Measurements from ENCODE around the gene SUMO2. TPM values are rescaled to one million over a fixed set of nuclear protein-coding genes. Genes with fewer than 3 reads are reported as not detected.
"Not testable (repeated sequence)": the region's sequence is repeated elsewhere in the genome, so short reads cannot be mapped to it uniquely, and the experiment has no call there.

Gene SUMO2
- total RNA-seq, 1 experiment from 2014 or later = 675 TPM

- Histone ChIP-seq H3K27me3 (replicated peaks; ENCODE audit: control insufficient read depth, insufficient read depth, low read length) (no peaks in the 10 kb centered on the region), H3K4me3 (ENCODE audit: low read depth, low read length) (no peak overlapping the region), H3K9me3 (no peaks in the 10 kb centered on the region), H3K4me1 (peaks cover 13% of the 10 kb centered on the region), H3K36me3 (ENCODE audit: control insufficient read depth, insufficient read depth, low read length) (peaks cover 2% of the 10 kb centered on the region; the same call in 1 of the 2 replicates)
- ChIA-PET CTCF (interaction anchor here (0.7 to 1.2 kb wide), 2 partner anchors 19 to 22 kb away, joined by 3 to 5 read pairs; partner anchors contain the start of gene JPT1), POLR2A (no interaction called here)
- Mint-ChIP-seq H3K27ac (ENCODE audit: unreplicated experiment) (no peak overlapping the region), H3K9me3 (ENCODE audit: unreplicated experiment) (no peaks in the 10 kb centered on the region), H3K36me3 (ENCODE audit: insufficient read depth, unreplicated experiment) (peaks cover 90% of the 10 kb centered on the region), H3K27me3 (ENCODE audit: insufficient read depth, unreplicated experiment) (no peaks in the 10 kb centered on the region), H3K4me3 (ENCODE audit: unreplicated experiment) (no peak overlapping the region), H3K4me1 (ENCODE audit: low read depth, unreplicated experiment) (no peaks in the 10 kb centered on the region)
- DNase-seq = no peak
- no peak for TF ChIP-seq CTCF (IDR thresholded peaks at IDR 0.05; ENCODE audit: insufficient read depth in 1 of 2, low read depth in 1 of 2, low read length in 1 of 2, severe bottlenecking in 1 of 2, unreplicated experiment in 1 of 2)
- no TSS peak for BruUV-seq (replicated peaks)
- intact Hi-C loops (cut with micrococcal nuclease; ENCODE audit: unreplicated experiment) = no loop called here
Measured at GRCh38 chr17:75135946-75136345, 46.8 kb downstream of the SUMO2 start.

GRCh38 chr17:75135452-75135851 lies 47.3 kb downstream of the SUMO2 start:
- H3K9me3 Mint-ChIP-seq (ENCODE audit: unreplicated experiment) = no peaks in the 10 kb centered on the region
- ChIA-PET POLR2A (no interaction called here), CTCF (interaction anchor here (0.7 to 1.2 kb wide), 2 partner anchors 19 to 21 kb away, joined by 3 to 5 read pairs; partner anchors contain the start of gene JPT1)
- DNase-seq = no peak
- intact Hi-C loops (cut with micrococcal nuclease; ENCODE audit: unreplicated experiment) = no loop called here
- Histone ChIP-seq H3K4me3 (ENCODE audit: low read depth, low read length) (no peak overlapping the region), H3K27me3 (replicated peaks; ENCODE audit: control insufficient read depth, insufficient read depth, low read length) (no peaks in the 10 kb centered on the region), H3K36me3 (ENCODE audit: control insufficient read depth, insufficient read depth, low read length) (peaks cover 2% of the 10 kb centered on the region; the same call in 1 of the 2 replicates), H3K4me1 (peaks cover 16% of the 10 kb centered on the region), H3K9me3 (no peaks in the 10 kb centered on the region)
- no peak overlapping the region for H3K4me3 Mint-ChIP-seq (ENCODE audit: unreplicated experiment)
- H3K36me3 Mint-ChIP-seq (ENCODE audit: insufficient read depth, unreplicated experiment) = peaks cover 90% of the 10 kb centered on the region
- H3K4me1 Mint-ChIP-seq (ENCODE audit: low read depth, unreplicated experiment) = peaks cover 4% of the 10 kb centered on the region
- no peaks in the 10 kb centered on the region for H3K27me3 Mint-ChIP-seq (ENCODE audit: insufficient read depth, unreplicated experiment)
- BruUV-seq (replicated peaks) = no TSS peak
- no peak for TF ChIP-seq CTCF (IDR thresholded peaks at IDR 0.05; ENCODE audit: insufficient read depth in 1 of 2, low read depth in 1 of 2, low read length in 1 of 2, severe bottlenecking in 1 of 2, unreplicated experiment in 1 of 2)
- peak overlapping the region; percentile 41 for H3K27ac Mint-ChIP-seq (ENCODE audit: unreplicated experiment)

GRCh38 chr17:75133607-75134347 lies 49.0 kb downstream of the SUMO2 start:
- Mint-ChIP-seq H3K36me3 (ENCODE audit: insufficient read depth, unreplicated experiment) (peaks cover 88% of the 10 kb centered on the region), H3K27ac (ENCODE audit: unreplicated experiment) (peak overlapping the region; percentile 41)
- ChIA-PET CTCF (interaction anchor here (0.6 kb wide), 2 partner anchors 58 to 202 kb away, joined by 3 to 5 read pairs; no protein-coding TSS in a partner anchor), POLR2A (interaction anchor here (0.6 to 0.7 kb wide), 2 partner anchors 42 to 47 kb away, joined by 3 to 6 read pairs; no protein-coding TSS in a partner anchor)
- H3K4me1 Mint-ChIP-seq (ENCODE audit: low read depth, unreplicated experiment); H3K27me3 ChIP-seq (replicated peaks; ENCODE audit: control insufficient read depth, insufficient read depth, low read length); BruUV-seq (replicated peaks); H3K4me3 ChIP-seq (ENCODE audit: low read depth, low read length); H3K36me3 ChIP-seq (ENCODE audit: control insufficient read depth, insufficient read depth, low read length); H3K9me3 ChIP-seq; H3K4me3 Mint-ChIP-seq (ENCODE audit: unreplicated experiment); H3K27me3 Mint-ChIP-seq (ENCODE audit: insufficient read depth, unreplicated experiment); H3K9me3 Mint-ChIP-seq (ENCODE audit: unreplicated experiment): not testable (repeated sequence)
- peaks cover 19% of the 10 kb centered on the region for H3K4me1 ChIP-seq
- DNase-seq = peak; percentile 35 to 60
- intact Hi-C loops (cut with micrococcal nuclease; ENCODE audit: unreplicated experiment) = loop anchor here (5.0 kb wide), 1 partner anchor 69 kb away; no protein-coding TSS in a partner anchor
